Panc1 (cell line): ENCODE data around the gene STKLD1. TPM values are rescaled to one million over a fixed set of nuclear protein-coding genes. Genes with fewer than 3 reads are reported as not detected.

ENCODE experiments used
- ATAC-seq: fragments of 200-7000 bp; cut with Tn5 transposase; 2 replicates; pipeline ENCODE4 v1.9.1; 2020; ENCODE audit warnings: mild to moderate bottlenecking, moderate library complexity
- BruUV-seq: library from RNA; stranded (reverse); fragments of 400-500 nt; replicated peaks from 2 replicates; lab custom pipeline; 2021; lab: Mats Ljungman, UMichigan
- CTCF ChIA-PET: fragments of 300-600 bp; sonication (Branson Sonifier 250); formaldehyde crosslinking; loops from one replicate; lab custom pipeline; 2022; ENCODE audit warnings: antibody characterized with exemption; lab: Charles Lee
- POLR2A ChIA-PET: fragments of 300-600 bp; sonication (Branson Sonifier 250); formaldehyde crosslinking; loops from one replicate; lab custom pipeline; 2022; ENCODE audit warnings: antibody characterized with exemption; lab: Charles Lee
- DNase-seq: peaks from one replicate; pipeline ENCODE4 v3.0.0-alpha.2; 2010; ENCODE audit warnings: low read depth, low spot score
- H3K27ac ChIP-seq: 2 replicates; pipeline ENCODE4 v1.5.1; 2011; ENCODE audit warnings: mild to moderate bottlenecking, low read length, inconsistent platforms
- H3K27me3 ChIP-seq: fragments of 200-500 bp; sonication (Bioruptor generic); 2 replicates; pipeline ENCODE4 v1.6.0; 2014; ENCODE audit warnings: low read length, inconsistent platforms; ENCODE audit not compliant: control insufficient read depth, insufficient read depth
- H3K36me3 ChIP-seq: fragments of 200-500 bp; sonication (Bioruptor generic); 2 replicates; pipeline ENCODE4 v1.5.1; 2014; ENCODE audit warnings: inconsistent platforms, mild to moderate bottlenecking, low read length, moderate library complexity; ENCODE audit not compliant: control insufficient read depth, insufficient read depth
- H3K4me1 ChIP-seq: 2 replicates; pipeline ENCODE4 v1.5.1; 2011; ENCODE audit warnings: inconsistent platforms, mild to moderate bottlenecking, low read length, moderate library complexity; ENCODE audit not compliant: control insufficient read depth, insufficient read depth
- H3K4me3 ChIP-seq, 2 experiments: 2 replicates each; pipeline ENCODE4 v1.5.1; 2011 to 2012; ENCODE audit warnings: low read depth in 2 of 2, low read length in 2 of 2, mild to moderate bottlenecking in 2 of 2, inconsistent platforms in 1 of 2, moderate library complexity in 1 of 2
- H3K9me3 ChIP-seq: fragments of 200-500 bp; sonication (Bioruptor generic); 2 replicates; pipeline ENCODE4 v1.5.1; 2014; ENCODE audit warnings: low read depth, mild to moderate bottlenecking, inconsistent platforms, low read length, moderate library complexity; ENCODE audit not compliant: control insufficient read depth, insufficient read depth
- CTCF ChIP-seq: fragments of 450-650 bp; IDR thresholded peaks from 2 replicates; pipeline ENCODE4 v1.5.1; 2017; ENCODE audit warnings: mild to moderate bottlenecking
- POLR2AphosphoS5 ChIP-seq: IDR thresholded peaks from 2 replicates; pipeline ENCODE4 v1.6.1; 2012; ENCODE audit warnings: mild to moderate bottlenecking, low read depth, low read length, moderate library complexity
- REST ChIP-seq, 2 experiments: IDR thresholded peaks; 2 replicates each; pipeline ENCODE4 v1.6.1; 2011 to 2012; ENCODE audit warnings: low read depth in 2 of 2, control low read depth in 1 of 2, low read length in 1 of 2, mild to moderate bottlenecking in 1 of 2, moderate library complexity in 1 of 2; ENCODE audit not compliant: insufficient read depth in 1 of 2
- SIN3A ChIP-seq: IDR thresholded peaks from 2 replicates; pipeline ENCODE4 v1.6.1; 2012; ENCODE audit warnings: low read depth, mild to moderate bottlenecking, low read length, moderate library complexity, borderline replicate concordance; ENCODE audit not compliant: insufficient read depth
- TCF7L2 ChIP-seq: IDR thresholded peaks from 2 replicates; pipeline ENCODE4 v1.6.1; 2011; ENCODE audit warnings: mild to moderate bottlenecking, low read depth, low read length, inconsistent platforms
- in situ Hi-C: cut with HindIII; loops from 2 replicates; pipeline ENCODE4 v1.10.0; 2016; ENCODE audit warnings: low sequenced_read_pairs, low pct_unique_long_range_greater_than_20kb
- intact Hi-C: fragments of 100-400 bp; cut with micrococcal nuclease; formaldehyde crosslinking; loops from one replicate; pipeline ENCODE4 v1.10.0; 2022; ENCODE audit not compliant: unreplicated experiment
- total RNA-seq: library from RNA; stranded (reverse); gene quantifications from one replicate; pipeline ENCODE4 v1.2.1, GENCODE V29; 2021; ENCODE audit not compliant: unreplicated experiment

The STKLD1 gene
- total RNA-seq, 1 experiment from 2014 or later = 0.74 TPM

GRCh38 chr9:133378408-133378962 lies 2.3 kb downstream of the STKLD1 start:
- Histone ChIP-seq H3K4me3 (no peak overlapping the region), H3K27ac (no peak overlapping the region; the same call in 1 of the 2 replicates), H3K4me1 (peaks cover 13% of the 10 kb centered on the region), H3K27me3 (no peaks in the 10 kb centered on the region), H3K36me3 (peaks cover 5% of the 10 kb centered on the region; the same call in 1 of the 2 replicates), H3K9me3 (no peaks in the 10 kb centered on the region)
- no TSS peak for BruUV-seq
- TF ChIP-seq SIN3A = no peak
- TF ChIP-seq REST (IDR thresholded peaks at IDR 0.05; ENCODE audit: insufficient read depth in 1 of 2, low read depth in 2 of 2, low read length in 1 of 2) = no peak
- TF ChIP-seq POLR2AphosphoS5 = no peak
- ChIA-PET POLR2A (no interaction called here), CTCF (interaction anchor here (0.9 kb wide), 1 partner anchor 20 kb away, joined by 4 read pairs; no protein-coding TSS in a partner anchor)
- no peak for DNase-seq
- intact Hi-C loops (no loop called here), in situ Hi-C loops (no loop called here)
- no peak for ATAC-seq

GRCh38 chr9:133379153-133380086 lies 3.3 kb downstream of the STKLD1 start:
- DNase-seq (no peak), ATAC-seq (no peak)
- H3K27me3 ChIP-seq = no peaks in the 10 kb centered on the region
- no peak overlapping the region for H3K4me3 ChIP-seq
- H3K27ac ChIP-seq = no peak overlapping the region
- no peak for TF ChIP-seq SIN3A
- no peak for TF ChIP-seq CTCF
- no peak for TF ChIP-seq REST (IDR thresholded peaks at IDR 0.05; ENCODE audit: insufficient read depth in 1 of 2, low read depth in 2 of 2, low read length in 1 of 2)
- TF ChIP-seq TCF7L2 = no peak
- TF ChIP-seq POLR2AphosphoS5 = no peak
- peaks cover 5% of the 10 kb centered on the region; the same call in 1 of the 2 replicates for H3K36me3 ChIP-seq
- no TSS peak for BruUV-seq
- intact Hi-C loops (no loop called here), in situ Hi-C loops (no loop called here)
- no peaks in the 10 kb centered on the region for H3K9me3 ChIP-seq
- peaks cover 9% of the 10 kb centered on the region for H3K4me1 ChIP-seq
- CTCF ChIA-PET = interaction anchor here (0.6 kb wide), 1 partner anchor 67 kb away, joined by 3 read pairs; no protein-coding TSS in a partner anchor
- POLR2A ChIA-PET = interaction anchor here (0.6 kb wide), 1 partner anchor 24 kb away, joined by 3 read pairs; no protein-coding TSS in a partner anchor
